Neural crest cell (in vitro differentiated cells): ENCODE data around the gene R3HDM4. TPM values are rescaled to one million over a fixed set of nuclear protein-coding genes. Genes with fewer than 3 reads are reported as not detected.

Experiments used
- DNase-seq: peaks from one replicate; pipeline ENCODE4 v3.0.0; 2021; ENCODE audit warnings: low read depth, mixed read lengths, low spot score
- H3K27ac Mint-ChIP-seq: one replicate; pipeline ENCODE4 v1.8.0; 2021; ENCODE audit warnings: mild to moderate bottlenecking, mixed read lengths; ENCODE audit not compliant: unreplicated experiment
- H3K27me3 Mint-ChIP-seq: 2 replicates; pipeline ENCODE4 v1.8.0; 2021; ENCODE audit warnings: low read depth, mild to moderate bottlenecking, mixed read lengths
- H3K36me3 Mint-ChIP-seq: 2 replicates; pipeline ENCODE4 v1.8.0; 2021; ENCODE audit warnings: low read depth, mild to moderate bottlenecking, mixed read lengths
- H3K4me1 Mint-ChIP-seq: 2 replicates; pipeline ENCODE4 v1.8.0; 2021; ENCODE audit warnings: mixed read lengths
- H3K4me3 Mint-ChIP-seq: one replicate; pipeline ENCODE4 v1.8.0; 2021; ENCODE audit warnings: mild to moderate bottlenecking, mixed read lengths
- H3K9me3 Mint-ChIP-seq: 2 replicates; pipeline ENCODE4 v1.8.0; 2021; ENCODE audit warnings: mixed read lengths
- total RNA-seq: library from RNA; stranded (reverse); gene quantifications from 2 replicates; pipeline ENCODE4 v1.2.1, GENCODE V29; 2021
- TF ChIP-seq, protein P1 (sequence below): fragments of 200-600 bp; sonication (generic); conservative IDR thresholded peaks from 2 replicates; pipeline ENCODE4 v1.5.0; 2021; ENCODE audit warnings: antibody characterized with exemption, mild to moderate bottlenecking

R3HDM4 gene
- total RNA-seq, 1 donor from 2014 or later = 50.9 TPM

GRCh38 chr19:868458-869244, 44.4 kb downstream of the R3HDM4 start:
- DNase-seq = no peak
- peaks cover 7% of the 10 kb centered on the region for H3K4me1 Mint-ChIP-seq
- TF ChIP-seq, protein P1, sequence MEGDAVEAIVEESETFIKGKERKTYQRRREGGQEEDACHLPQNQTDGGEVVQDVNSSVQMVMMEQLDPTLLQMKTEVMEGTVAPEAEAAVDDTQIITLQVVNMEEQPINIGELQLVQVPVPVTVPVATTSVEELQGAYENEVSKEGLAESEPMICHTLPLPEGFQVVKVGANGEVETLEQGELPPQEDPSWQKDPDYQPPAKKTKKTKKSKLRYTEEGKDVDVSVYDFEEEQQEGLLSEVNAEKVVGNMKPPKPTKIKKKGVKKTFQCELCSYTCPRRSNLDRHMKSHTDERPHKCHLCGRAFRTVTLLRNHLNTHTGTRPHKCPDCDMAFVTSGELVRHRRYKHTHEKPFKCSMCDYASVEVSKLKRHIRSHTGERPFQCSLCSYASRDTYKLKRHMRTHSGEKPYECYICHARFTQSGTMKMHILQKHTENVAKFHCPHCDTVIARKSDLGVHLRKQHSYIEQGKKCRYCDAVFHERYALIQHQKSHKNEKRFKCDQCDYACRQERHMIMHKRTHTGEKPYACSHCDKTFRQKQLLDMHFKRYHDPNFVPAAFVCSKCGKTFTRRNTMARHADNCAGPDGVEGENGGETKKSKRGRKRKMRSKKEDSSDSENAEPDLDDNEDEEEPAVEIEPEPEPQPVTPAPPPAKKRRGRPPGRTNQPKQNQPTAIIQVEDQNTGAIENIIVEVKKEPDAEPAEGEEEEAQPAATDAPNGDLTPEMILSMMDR = no peak
- no peaks in the 10 kb centered on the region for H3K9me3 Mint-ChIP-seq
- H3K36me3 Mint-ChIP-seq = peaks cover 6% of the 10 kb centered on the region
- H3K4me3 Mint-ChIP-seq = no peak overlapping the region
- H3K27me3 Mint-ChIP-seq = peaks cover 20% of the 10 kb centered on the region
- H3K27ac Mint-ChIP-seq = no peak overlapping the region

DNA sequence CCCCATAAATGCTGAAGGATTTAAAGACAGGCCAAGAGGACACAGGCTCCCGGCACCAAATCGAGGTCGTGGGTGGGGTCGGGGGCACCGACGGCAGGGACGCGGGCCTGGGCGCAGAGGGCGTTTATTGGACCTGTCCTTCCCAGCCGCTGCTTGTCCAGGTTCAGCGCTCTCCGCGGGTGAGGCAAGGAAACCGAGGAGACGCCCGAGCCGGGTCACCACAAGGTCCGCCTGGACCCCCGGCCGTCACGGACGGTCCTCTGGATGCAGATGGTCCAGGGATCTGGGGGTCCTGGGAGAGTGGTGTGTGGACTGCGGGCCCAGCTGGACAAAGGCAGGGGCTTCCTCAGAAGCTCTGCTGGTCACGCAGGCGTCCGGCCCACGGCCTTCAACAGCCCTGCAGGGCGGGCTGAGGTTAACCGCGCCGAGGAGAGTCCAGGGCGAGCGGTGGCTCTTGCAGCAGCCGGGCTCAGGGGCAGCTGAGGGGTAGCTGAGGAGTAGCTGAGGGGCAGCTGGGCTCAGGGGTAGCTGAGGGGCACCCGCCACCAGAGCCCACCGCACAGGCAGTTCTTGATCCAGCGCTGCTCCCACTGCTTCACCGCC, 45.1 kb downstream of the R3HDM4 start:
- no peak for DNase-seq
- peaks cover 8% of the 10 kb centered on the region for H3K4me1 Mint-ChIP-seq
- H3K27me3 Mint-ChIP-seq = peaks cover 27% of the 10 kb centered on the region
- H3K4me3 Mint-ChIP-seq = no peak overlapping the region
- H3K27ac Mint-ChIP-seq = no peak overlapping the region
- H3K9me3 Mint-ChIP-seq = no peaks in the 10 kb centered on the region
- peaks cover 6% of the 10 kb centered on the region for H3K36me3 Mint-ChIP-seq
- TF ChIP-seq, protein P1 = no peak

DNA sequence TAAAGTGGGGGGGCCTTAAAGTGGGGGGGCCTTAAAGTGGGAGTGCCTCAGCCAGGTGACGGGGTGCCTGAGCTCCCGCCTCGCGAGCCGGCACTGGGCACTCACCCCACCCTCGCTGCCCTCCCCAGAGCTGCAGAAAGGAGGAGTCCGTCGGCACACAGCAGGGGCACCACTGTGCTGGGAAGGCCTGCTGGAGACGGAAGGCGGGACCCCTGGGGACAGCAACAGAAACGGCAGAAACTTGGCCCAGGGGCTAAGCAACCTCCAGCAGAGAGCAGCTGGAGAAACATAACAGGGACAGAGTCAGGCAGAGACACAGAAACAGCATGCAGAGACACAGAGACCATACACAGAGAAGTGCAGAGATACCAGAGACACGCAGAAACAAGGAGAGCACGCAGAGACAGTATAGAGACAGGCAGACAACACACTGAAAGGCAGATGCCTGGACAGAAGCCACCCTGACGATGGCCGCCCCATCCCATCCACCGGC, 45.7 kb downstream of the R3HDM4 start:
- H3K27ac Mint-ChIP-seq = peak overlapping the region; percentile 62
- no peaks in the 10 kb centered on the region for H3K9me3 Mint-ChIP-seq
- no peak for DNase-seq
- H3K4me1 Mint-ChIP-seq = peaks cover 11% of the 10 kb centered on the region
- H3K4me3 Mint-ChIP-seq = peak overlapping the region; percentile 31
- peaks cover 31% of the 10 kb centered on the region for H3K27me3 Mint-ChIP-seq
- TF ChIP-seq, protein P1 = no peak
- H3K36me3 Mint-ChIP-seq = peaks cover 6% of the 10 kb centered on the region

DNA sequence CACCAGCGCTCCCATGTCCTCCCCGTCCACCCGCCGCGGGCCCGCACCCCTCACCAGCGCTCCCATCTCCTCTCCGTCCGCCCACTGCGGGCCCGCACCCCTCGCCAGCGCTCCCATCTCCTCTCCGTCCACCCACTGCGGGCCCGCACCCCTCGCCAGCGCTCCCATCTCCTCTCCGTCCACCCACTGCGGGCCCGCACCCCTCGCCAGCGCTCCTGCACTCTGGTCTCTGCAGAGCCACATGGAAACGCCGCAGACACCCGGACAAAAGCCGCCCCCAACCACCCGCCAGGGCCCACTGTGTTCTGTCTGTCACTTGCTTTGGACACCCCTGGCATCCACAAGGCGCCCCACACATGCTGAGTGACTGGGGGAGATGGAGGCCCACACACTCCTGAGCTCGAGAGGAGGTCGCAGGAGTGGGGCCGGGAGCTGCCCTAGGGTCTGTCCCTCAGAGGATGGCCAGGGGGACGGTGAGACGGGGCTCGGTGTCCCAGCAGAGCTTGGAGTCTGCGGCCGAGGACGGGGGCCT, 46.2 kb downstream of the R3HDM4 start:
- no peak overlapping the region for H3K4me3 Mint-ChIP-seq
- DNase-seq = no peak
- TF ChIP-seq, protein P1 = no peak
- H3K4me1 Mint-ChIP-seq = peaks cover 11% of the 10 kb centered on the region
- no peak overlapping the region for H3K27ac Mint-ChIP-seq
- peaks cover 6% of the 10 kb centered on the region for H3K36me3 Mint-ChIP-seq
- peaks cover 36% of the 10 kb centered on the region for H3K27me3 Mint-ChIP-seq
- H3K9me3 Mint-ChIP-seq = no peaks in the 10 kb centered on the region

GRCh38 chr19:863315-863620, 49.8 kb downstream of the R3HDM4 start:
- no peak for DNase-seq
- TF ChIP-seq, protein P1 = no peak
- H3K27me3 Mint-ChIP-seq = peaks cover 59% of the 10 kb centered on the region
- no peaks in the 10 kb centered on the region for H3K9me3 Mint-ChIP-seq
- H3K4me3 Mint-ChIP-seq = peak overlapping the region; percentile 23
- peaks cover 11% of the 10 kb centered on the region for H3K4me1 Mint-ChIP-seq
- H3K27ac Mint-ChIP-seq = no peak overlapping the region
- peaks cover 4% of the 10 kb centered on the region for H3K36me3 Mint-ChIP-seq
